NOMO-1 treated with dmso at 0.1 percent for 144 hours (cell line): ENCODE results near the gene LIPC.

Experiments used
- DNase-seq: peaks from one replicate; lab custom pipeline; 2025; ENCODE audit not compliant: unreplicated experiment; lab: John Stamatoyannopoulos, UW

The LIPC gene

DNA sequence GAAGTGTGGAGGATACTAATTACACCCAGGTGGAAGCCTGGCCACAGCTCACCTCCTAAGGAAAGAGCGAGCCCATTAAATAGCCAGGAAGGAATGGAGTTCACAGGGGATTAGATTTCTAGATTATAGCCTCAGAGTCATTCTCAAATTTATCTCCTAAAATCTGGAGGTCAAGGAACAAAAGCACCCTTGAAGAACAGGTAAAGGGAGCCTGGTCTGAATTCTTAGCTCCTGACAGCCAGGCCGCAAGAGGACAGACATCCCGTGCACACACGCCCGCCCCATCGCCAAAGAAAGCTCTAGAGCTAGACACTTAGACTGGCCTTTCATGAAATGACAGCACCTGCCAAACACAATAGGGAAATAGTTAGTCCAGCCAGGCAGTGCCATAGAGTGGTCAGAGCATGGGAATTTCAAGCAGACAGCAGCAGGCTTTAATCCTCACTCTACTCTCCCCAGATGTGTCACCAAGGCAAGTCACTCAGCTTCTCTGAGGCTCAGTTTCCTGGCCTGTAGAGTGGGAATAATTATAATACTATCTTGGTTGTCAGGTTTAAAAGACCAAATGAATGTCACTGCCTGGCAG lies 59.2 kb downstream of the LIPC start:
- no peak for DNase-seq

DNA sequence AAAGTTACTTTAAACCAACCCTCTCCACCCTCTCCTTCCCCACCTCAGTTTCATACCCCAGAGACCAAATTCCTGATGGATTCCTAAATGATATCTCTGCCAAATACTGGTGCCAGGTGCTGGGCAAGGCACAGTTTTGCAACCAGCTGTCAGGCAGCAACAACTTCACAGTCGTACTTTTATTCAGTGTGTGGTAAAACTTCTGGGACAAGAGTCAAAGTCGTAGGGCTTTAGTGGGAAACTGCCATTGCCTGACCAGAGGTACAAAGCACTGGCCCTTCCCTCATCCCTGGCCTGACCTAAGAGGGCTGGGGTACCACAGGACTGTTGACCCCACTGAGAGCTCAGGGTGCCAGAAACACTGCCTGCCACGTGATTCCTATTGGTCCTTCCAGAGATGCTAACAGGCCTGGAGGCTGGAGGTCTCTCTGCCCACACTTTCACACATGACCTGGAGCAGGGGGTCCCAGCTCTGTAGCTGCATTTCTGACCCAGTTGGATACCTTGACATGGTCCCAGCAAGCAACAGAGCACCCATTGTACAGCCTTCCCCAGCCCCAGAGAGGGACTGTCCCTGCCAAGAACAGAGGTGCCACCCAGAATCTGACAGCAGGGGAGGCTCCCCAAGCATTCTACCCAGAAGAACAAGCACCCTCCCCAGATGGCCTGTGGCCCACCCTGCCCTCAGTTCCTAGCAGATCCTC lies 59.9 kb downstream of the LIPC start:
- DNase-seq, result no peak

DNA sequence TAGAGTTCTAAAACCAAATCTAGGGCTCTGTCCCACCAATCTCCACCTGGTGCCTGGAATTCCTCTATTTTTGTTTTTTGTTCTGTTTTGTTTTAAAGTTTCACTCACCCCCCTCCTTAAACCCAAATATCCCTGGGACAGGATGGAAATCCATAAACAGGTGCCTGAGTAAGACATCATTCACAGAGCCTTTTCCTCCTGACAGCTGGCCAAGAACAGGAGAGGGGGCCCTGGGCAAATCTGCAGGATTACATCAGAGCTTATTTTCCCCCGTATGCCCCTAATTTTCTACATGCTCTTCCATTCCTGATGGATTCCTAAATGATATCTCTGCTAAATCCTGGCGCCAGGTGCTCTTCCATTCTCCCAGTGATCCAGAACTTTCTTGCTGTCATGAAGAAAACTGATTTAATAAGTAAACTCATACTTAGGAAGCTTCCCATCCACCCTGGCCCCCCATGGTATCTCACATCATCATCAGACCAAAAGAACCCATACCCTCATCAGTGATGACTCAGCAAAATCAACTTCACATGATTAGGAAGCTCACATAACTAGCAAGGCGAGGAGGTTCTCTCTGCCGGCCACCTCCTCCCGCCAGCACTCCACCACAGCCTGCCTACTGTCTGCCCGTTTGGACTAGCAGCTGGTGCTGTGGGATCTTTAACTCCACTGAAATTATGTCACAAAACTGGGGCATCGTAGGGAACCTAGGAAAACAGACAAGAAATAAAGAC lies 61.0 kb downstream of the LIPC start:
- no peak for DNase-seq

DNA sequence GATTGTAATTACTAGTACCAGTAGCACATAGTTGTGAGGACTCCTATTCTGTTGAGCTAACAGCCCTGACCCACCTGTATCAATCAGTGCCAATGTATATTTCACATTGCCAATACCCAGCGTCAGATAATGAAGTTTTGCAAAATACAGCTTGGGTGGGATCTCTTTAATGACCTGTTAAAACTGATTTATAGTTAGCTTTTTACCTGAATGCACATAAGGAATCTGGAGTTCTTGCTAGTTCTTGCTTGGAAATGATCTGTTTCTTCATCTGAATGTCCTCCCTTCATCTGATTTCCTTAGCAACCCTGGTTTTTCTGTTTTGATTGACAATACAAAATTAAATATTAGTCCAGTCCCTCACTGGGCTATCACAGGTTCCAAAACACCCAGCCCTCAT lies 62.8 kb downstream of the LIPC start:
- DNase-seq, result no peak

DNA sequence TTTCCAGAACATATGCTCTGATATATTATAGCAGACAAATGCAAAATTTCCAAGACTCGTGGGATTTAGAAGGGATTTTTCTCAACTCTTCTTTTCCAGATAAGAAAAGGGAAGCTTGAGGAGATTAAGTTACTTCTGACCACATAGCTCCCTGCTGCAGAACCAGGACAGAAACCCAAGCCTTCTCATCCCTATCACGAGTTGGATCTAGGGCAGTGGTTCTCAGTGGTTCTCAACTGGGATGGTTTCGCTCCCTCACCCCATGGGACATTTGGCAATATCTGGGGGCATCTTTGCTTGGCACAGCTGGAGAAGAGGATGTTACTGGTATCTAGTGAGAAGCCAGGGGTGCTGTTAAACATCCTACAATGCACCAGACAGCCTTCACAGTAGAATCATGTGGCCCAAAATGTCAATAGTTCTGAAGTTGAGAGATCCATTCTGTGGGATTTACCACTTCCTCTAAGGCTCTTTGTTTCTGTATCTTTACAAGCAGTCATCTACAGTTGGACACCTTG lies 64.2 kb downstream of the LIPC start:
- DNase-seq, result no peak

DNA sequence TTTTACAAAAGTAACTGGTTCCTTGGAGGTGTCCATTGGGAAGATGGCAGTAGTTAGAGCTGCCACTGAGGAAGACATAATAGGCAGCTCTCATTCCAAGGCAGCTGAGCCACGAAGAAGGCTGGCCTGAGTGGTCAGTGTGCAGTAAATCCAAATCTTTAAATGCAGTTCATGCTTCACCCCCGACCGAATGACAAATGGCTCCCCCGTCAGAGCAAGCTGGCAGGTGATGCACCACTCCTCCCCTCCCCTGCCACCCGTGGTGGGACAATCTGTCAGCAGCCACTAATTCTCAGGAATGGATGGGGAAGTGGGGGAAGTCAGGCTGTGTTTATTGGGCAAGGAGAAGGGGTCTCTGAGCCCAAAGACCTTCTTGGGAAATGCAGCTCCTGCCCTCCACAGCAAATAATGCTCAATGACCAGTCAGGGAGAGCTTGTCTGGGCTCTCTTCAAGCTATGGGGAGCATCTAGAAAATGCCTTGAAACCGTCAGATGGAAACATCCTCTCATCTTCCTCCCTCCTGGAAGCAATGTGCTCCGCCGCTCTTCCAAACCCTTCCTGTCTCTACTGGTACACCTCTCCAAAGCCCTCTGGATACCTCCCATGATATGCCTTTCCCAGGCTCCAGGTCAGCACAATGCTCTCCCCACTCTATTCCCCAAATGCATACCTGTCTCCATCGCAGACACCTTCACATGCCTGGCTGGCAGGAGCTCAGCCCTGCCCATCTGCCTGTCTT lies 65.4 kb downstream of the LIPC start:
- no peak for DNase-seq

DNA sequence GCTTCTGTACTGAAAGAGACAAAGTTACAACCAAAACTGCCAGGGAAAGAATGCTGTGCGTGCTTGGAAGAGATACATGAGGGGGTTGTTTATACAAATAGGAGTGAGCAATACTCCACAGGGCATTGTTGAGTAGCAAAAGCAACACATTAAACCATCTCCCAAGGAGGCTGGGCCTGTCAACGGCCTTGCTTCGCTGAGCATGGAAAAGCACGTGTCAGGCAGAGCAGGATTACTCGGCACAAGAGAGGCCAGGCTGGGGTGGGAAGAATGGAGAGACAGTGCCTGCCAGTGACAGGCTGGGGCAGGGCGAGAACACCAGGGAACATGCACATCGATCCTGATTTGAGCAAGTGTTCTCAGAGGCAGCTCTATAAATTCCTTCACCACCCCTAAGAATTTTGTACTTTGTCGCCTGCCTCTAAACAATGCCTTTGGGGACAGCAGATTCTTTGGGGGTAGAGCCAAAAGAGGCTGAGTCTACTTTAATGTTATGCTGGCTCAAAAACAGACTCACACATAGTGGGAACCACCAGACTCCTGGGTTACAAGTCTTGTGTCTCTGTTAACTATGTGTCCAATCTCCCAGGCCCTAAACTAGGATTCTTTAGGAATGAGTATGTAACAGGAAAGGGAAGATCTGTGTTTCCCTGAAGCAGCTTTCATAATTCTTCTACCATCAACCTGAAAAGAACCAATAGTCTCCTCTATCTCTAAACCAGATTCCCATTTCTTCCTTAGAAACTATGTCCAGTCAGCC lies 67.2 kb downstream of the LIPC start:
- no peak for DNase-seq

DNA sequence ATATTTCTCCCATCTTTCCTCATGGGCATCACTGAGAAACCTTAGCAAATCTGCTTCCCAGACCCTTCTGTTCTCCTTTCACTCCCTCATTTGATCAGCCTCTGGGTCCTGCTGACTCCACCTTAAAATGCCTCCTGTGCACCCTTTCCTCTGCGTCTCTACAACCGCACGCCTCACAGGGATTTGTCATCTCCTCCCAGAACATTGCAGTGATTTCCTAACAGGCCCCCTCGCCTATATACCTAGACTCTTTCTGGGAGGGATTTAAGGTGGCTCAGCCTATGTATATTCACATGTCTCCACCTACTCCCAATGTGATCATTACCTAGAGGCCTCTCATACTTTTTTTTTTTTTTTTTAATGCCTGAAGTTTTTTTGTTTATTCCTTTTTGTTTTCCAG lies 69.2 kb downstream of the LIPC start:
- DNase-seq, result no peak

DNA sequence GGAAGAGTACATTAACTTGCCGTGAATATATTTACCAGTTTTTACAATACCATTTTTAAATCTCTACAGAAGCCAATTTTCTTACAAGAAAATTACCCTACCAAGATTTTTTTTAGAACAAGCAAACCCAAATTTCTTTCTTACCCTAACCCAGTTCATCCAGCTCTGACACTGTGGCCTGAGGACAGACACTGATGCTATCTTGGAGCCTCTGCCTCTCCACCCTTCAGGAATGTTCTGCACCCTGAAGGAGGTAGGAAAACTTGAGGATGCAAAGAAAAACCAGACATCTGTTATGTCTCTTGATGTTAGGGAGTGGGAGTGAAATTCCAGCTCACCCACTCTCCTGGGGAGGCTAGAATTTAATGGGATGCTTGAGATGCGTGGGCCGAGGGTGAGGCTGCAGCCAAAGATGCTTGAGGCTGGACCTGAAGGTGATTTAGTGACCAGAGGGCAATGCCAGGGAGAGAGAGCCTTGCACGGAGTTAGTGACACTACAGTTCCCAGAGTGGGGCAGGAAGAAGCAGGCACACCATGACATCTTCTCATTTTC lies 69.9 kb downstream of the LIPC start:
- no peak for DNase-seq

DNA sequence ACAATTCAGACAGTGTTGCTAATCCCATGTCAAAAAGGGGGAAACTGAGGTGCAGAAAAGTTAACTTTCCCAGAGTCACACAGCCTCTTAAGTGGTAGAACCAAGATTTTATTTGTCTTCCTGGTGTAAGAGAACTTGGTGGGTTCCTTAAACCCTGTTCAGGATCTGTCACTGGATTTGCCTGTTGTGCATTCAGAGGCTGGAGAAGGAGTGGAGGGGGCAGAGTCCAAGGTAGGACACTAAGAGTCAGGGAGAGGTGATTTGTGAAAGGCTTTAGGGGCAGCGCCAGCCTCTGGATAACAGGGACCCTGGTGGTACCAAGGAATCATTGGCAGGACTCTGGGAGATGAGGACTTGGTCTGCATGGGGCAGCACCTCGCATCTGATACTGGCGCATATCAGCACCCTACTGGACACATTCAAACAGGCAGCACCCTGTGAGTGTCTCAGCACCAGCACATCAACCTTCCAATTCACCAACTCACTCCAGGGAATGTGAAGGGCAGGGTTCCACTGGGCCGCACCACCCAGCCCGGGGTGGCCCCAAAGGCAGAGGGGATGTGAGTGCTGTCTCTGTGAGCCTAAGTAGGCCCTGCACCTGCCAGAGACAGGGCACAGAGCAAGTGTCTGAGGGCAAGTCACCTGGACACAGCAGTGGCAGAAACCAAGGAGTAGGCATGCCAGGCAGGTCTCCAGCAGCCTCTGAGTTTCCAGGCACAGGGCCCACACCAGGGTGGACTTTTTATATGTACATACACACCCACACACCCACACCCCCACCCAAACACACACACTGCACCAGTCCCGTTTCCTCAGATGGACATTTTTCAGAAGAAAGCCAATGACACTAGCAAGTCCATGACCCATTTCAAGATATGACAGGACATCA lies 71.6 kb downstream of the LIPC start:
- no peak for DNase-seq

DNA sequence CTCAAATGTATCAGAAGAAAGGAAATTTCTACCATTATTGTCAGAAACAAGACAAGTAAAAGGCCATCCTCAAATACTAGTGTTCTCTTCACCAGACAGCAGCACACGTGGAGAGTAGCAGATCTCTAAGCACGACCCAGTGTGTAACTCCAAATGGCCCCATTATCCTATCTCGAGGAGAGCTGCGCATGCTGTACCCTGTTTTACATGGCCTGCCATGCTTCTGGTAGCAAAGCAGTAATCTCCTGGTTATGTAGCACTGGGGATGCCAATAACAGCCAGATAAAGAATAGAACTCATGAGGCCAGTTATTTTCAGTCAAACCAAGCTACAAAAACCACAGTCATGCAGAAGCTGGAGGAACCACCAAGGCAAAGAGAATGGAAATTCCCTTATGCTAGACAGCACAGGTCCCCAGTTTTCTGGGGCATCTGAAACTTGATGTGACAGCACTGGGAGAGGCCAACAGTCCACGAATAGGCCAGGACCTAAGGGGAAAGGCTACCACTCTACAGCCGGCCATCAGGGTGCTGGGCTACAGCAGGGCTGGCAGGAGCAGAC lies 73.0 kb downstream of the LIPC start:
- DNase-seq, result no peak

DNA sequence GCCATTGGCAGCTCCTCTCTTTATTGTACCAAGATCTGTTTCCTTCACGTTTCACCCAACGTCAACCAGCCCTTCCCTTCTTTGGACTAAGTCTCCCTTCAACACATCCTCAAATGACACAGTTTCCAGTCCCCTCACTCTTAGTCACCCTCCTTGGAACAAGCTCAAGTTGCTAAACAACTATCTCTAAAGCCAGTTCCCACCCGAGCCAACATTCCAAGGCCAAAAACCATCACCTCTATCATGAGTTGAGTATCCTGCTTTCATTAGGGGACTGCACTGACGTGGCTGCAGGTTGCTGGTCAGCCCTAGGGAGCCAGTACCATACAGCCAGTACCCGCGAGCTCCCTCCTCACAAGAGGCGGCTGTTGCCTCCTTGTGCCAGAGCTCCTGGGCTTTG lies 73.8 kb downstream of the LIPC start:
- DNase-seq, result no peak

DNA sequence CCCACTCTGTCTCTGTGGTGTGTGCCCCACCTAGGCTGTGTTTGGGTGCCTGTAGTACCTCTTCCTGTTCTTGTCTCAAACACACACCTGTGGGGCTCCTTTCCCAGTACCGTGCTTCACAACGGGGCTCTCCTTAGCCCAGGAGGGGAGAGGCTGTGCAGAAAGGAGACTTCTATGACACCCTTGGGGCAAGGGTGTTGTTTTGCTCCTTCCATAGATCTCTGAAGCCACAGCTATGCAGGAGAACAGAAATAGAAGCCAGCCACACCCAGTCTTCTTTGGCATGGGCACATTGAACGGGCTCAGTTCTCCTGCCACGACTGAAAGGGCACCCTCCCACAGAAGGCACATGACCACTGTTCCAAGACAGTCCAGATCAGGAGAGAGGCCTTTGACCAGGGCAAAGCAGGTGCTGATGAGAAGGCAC lies 74.3 kb downstream of the LIPC start:
- no peak for DNase-seq

DNA sequence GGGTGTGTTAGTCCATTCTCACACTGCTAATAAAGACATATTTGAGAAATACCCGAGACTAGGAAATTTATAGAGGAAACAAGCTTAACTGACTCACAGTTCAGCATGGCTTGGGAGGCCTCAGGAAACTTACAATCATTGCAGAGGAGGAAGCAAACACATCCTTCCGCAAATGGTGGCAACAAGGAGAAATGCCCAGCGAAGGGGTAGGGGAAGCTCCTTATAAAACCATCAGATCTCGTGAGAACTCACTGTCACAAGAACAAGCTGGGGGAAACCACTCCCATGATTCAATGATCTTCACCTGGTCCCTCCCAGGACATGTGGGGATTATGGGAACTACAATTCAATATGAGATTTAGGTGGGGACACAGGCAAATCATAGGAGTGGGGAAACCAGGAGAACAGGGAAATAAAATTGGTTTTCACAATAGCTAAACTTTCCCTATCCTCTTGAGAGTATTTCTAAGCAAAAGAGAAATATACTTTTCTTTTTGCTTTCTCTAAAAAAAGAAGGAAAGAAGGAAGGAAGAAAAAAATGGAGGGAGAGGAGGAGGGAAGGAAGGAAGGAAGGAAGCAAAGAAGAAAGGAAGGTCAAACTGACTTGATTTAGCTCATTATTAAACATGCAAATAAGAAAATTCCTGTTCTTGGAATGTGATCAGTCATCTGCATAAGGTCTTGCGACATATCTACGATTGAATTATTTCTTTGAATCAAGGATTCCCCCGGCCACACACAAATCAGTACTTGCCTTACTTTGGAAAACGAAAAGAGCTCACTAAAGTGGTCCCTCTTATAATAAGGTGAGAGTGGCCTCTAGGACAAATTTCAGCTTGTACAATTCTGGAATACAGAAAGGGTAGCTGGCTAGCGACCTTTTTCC lies 75.2 kb downstream of the LIPC start:
- DNase-seq, result no peak

DNA sequence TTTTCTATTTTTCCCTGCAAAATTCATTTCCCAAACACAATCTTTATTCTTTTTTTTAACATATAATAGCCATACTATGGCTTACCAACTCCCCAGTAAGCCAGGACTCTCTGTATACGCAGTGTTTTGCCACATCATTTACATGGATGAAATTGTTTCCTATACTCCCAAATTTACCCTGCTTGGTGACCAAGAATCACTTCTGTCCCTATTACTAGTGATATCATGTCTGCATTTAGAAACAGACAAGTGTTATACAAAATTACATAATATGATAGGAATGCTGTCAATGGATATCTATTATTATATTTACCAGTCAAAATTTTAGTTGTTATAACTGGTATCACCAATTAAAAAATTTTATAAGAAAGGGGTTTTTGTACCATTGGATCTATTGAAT lies 77.8 kb downstream of the LIPC start:
- no peak for DNase-seq

DNA sequence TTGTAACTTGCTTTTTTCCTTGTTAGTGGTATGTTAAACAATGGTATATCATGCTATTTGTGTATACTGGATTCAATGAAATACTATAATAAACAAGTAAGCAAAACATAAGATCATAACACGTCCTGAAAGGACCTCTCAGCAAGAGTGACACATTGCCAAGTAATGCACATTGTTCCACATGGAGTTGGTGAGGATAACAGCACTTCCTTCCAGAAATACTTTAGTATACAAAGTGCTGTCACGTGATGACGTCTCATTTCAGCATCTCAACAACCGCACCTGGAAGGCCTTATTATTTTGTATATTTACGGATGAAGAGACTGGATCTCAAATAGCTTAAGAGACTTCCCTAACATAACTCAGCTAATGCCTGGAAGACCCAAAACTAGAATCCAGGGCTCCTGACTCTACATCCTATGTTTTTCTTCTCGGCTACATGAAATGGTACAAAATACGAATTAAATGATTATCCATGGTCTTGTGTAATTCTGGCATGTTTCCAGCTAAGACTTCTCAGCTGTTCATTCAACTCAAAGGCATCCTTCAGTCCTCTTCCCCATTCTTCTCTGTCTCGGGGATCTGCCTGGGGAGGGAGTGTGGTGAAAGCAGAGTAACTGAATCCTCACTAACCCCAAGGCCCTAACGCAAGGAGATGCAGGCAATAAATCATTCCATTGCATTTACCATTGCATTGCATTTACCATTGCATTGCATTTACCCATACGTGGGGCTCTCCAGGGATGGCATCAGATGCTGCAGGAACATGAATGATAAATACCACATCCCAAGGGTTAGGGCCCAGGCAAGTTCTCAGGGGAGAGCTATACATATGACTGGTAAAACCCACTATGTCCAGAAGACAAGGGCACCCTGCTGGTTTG lies 79.2 kb downstream of the LIPC start:
- DNase-seq, result no peak

DNA sequence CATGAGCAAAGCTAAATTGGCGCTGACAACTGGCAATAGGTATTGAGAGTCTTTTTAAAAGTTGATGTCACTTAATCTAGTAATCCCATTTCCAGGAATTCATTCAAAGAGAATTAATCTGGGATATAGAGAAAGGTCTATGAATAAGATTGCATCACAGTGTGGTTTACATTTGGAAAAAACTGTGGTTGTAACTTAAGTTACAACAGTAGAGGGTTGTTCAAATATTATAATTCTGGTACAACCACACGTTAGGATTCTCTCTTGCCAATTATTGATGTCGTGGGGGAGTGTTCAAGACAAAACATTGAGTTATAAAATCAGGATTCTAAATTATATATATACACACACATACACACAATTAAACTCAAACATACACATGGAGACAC lies 79.8 kb downstream of the LIPC start:
- DNase-seq, result no peak
